ENCODE measurements around the gene LRP1B. TPM values are rescaled to one million over a fixed set of nuclear protein-coding genes. Genes with fewer than 3 reads are reported as not detected.

LRP1B gene
- polyA plus RNA-seq, 2 of the 4 experiments (the other 2 are of a cell fraction), result 0.03 TPM; not detected in 1

DNA sequence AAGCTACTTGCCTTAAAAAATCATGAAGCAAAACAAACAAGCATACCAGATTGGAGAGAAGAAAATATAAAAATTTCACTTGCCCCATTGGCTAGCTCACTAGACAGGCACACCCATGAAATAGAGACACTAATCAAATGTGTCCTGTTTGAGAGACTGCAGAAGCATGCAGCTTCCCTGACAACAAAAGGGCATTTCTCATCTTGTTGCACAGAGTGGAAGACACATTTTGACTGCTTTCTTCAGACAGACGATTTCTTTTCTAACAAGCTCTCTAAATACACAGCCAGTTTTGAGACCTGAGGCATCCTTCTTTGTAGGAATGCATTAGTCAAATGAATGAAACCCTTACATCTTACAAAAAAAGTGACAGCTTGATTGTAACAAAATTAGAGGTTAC, 1792.0 kb downstream of the LRP1B start:
- WGBS (ENCODE audit: missing lambda C conversion rate), result 9% methylated on average over 1 of the region's 1 CpG
- no peak for ATAC-seq

DNA sequence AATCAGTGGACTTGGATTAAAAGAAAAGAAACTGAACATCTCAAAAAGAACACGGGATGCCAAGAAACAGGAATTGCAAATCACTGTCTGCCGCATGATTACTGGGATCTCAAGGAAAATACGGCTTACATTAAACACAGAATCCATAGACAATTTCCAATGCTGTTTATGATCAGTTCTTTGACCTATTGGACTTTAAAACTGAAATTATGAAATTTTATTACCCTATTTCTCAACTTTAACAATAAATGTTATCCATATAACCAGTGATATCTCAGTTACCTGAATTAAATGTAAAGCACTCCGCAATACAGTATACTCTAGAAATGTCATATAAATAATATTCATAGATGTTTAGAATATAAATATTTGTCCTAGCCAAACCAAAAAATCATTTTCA, 1793.8 kb downstream of the LRP1B start:
- 64% methylated on average over 4 of the region's 4 CpGs for WGBS (ENCODE audit: missing lambda C conversion rate)
- TF ChIP-seq SMC3 (IDR thresholded peaks at IDR 0.05), result no peak
- no peak for TF ChIP-seq HDAC2 (IDR thresholded peaks at IDR 0.05)
- TF ChIP-seq POLR2AphosphoS2 (conservative IDR thresholded peaks at IDR 0.05; ENCODE audit: low read length), result no peak
- CTCF ChIA-PET, result no interaction called here
- Histone ChIP-seq H3K4me2 (no peak overlapping the region), H3K4me1 (no peaks in the 10 kb centered on the region), H3K4me3 (no peak overlapping the region), H3K27ac (no peak overlapping the region), H3K9me3 (no peaks in the 10 kb centered on the region)
- POLR2A ChIA-PET, result no interaction called here
- DNase-seq (ENCODE audit: low read depth in 1 of 2, low spot score in 1 of 2), result no peak
- FAIRE-seq, result no peak
- no peak for ATAC-seq

More for the DNA sequence above, 1792.0 kb downstream of the LRP1B start:
- CTCF ChIA-PET, result no interaction called here
- no peak for DNase-seq (ENCODE audit: low read depth in 1 of 2, low spot score in 1 of 2)
- no peak for FAIRE-seq
- H3K4me1 ChIP-seq, result no peaks in the 10 kb centered on the region
- POLR2A ChIA-PET, result no interaction called here
- H3K9me3 ChIP-seq, result no peaks in the 10 kb centered on the region
- H3K27ac ChIP-seq, result no peak overlapping the region
- no peak overlapping the region for H3K4me2 ChIP-seq
- TF ChIP-seq HOXB5 (CRISPR knock-in tag; IDR thresholded peaks at IDR 0.05) (no peak), TP53 (CRISPR knock-in tag; IDR thresholded peaks at IDR 0.05) (no peak), EHF (CRISPR knock-in tag; IDR thresholded peaks at IDR 0.05) (no peak), MYC (IDR thresholded peaks at IDR 0.05; ENCODE audit: borderline replicate concordance, low read length) (no peak), NFE2L2 (conservative IDR thresholded peaks at IDR 0.05; ENCODE audit: low read length) (no peak), KDM1A (IDR thresholded peaks at IDR 0.05; ENCODE audit: low read depth) (no peak), MAFK (IDR thresholded peaks at IDR 0.05; ENCODE audit: partially characterized antibody) (no peak), RCOR1 (IDR thresholded peaks at IDR 0.05; ENCODE audit: low read depth, low read length) (no peak), RAD21 (conservative IDR thresholded peaks at IDR 0.05 in 1 of 2, IDR thresholded peaks at IDR 0.05 in 1 of 2) (no peak), FOSB (CRISPR knock-in tag; IDR thresholded peaks at IDR 0.05) (no peak), CBX2 (IDR thresholded peaks at IDR 0.05; ENCODE audit: borderline replicate concordance, low read depth) (no peak)
- TF ChIP-seq, protein P1, sequence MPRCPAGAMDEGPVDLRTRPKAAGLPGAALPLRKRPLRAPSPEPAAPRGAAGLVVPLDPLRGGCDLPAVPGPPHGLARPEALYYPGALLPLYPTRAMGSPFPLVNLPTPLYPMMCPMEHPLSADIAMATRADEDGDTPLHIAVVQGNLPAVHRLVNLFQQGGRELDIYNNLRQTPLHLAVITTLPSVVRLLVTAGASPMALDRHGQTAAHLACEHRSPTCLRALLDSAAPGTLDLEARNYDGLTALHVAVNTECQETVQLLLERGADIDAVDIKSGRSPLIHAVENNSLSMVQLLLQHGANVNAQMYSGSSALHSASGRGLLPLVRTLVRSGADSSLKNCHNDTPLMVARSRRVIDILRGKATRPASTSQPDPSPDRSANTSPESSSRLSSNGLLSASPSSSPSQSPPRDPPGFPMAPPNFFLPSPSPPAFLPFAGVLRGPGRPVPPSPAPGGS (IDR thresholded peaks at IDR 0.05), result no peak
- H3K4me3 ChIP-seq, result no peak overlapping the region

DNA sequence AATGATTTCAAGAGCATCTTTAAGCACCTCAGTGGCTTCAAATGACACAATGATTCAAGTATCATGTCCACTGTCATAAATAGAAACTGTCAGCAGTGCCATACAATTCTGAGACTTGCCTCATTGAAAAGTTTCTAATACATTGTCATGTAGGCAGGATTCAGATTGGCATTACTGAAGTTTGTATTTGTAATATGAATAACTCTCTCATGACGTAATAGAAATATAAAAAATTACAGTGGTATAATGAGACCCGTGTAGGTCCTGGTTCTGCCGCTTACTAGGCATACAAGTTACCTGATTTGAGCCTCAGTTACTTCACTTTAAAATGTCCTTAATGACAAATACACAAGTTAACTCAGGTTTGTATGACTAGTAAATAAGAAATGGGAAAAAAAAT, 1814.5 kb downstream of the LRP1B start:
- no peak overlapping the region for H3K4me2 ChIP-seq
- POLR2A ChIA-PET, result no interaction called here
- no peak overlapping the region for H3K4me3 ChIP-seq
- no peak overlapping the region for H3K27ac ChIP-seq
- ATAC-seq (no peak), FAIRE-seq (no peak), DNase-seq (ENCODE audit: low read depth in 1 of 2, low spot score in 1 of 2) (no peak)
- H3K4me1 ChIP-seq, result no peaks in the 10 kb centered on the region
- 52% methylated on average over 3 of the region's 3 CpGs for WGBS (ENCODE audit: missing lambda C conversion rate)
- no peaks in the 10 kb centered on the region for H3K9me3 ChIP-seq
- CTCF ChIA-PET, result no interaction called here
- TF ChIP-seq HOXB5 (CRISPR knock-in tag; IDR thresholded peaks at IDR 0.05) (no peak), HEYL (CRISPR knock-in tag; IDR thresholded peaks at IDR 0.05) (no peak)

DNA sequence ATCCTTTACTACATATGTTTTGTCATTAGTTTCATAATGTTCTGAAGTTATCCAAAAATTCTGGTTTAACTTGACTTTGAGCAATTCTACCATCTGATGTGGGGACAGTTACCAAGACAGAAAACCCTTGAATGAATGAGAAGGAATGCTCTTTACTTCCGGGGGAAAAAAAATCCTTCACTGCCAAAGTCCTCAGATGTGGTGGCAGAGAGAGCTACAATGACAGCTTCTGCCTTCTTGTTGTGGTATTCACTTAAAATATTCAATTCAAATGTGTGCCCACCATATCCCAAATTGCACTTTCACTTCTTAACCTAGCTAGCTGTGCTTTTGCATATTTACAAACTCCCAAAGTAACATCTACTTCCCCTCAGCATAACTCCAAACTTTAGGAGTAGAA, 1818.9 kb downstream of the LRP1B start:
- Histone ChIP-seq H3K27ac (no peak overlapping the region), H3K9me3 (no peaks in the 10 kb centered on the region), H3K4me2 (no peak overlapping the region), H3K4me1 (no peaks in the 10 kb centered on the region), H3K4me3 (no peak overlapping the region)
- TF ChIP-seq HOXB13 (CRISPR knock-in tag; IDR thresholded peaks at IDR 0.05; ENCODE audit: low read depth), result no peak
- no peak for TF ChIP-seq JUNB (IDR thresholded peaks at IDR 0.05)
- TF ChIP-seq, protein P2, sequence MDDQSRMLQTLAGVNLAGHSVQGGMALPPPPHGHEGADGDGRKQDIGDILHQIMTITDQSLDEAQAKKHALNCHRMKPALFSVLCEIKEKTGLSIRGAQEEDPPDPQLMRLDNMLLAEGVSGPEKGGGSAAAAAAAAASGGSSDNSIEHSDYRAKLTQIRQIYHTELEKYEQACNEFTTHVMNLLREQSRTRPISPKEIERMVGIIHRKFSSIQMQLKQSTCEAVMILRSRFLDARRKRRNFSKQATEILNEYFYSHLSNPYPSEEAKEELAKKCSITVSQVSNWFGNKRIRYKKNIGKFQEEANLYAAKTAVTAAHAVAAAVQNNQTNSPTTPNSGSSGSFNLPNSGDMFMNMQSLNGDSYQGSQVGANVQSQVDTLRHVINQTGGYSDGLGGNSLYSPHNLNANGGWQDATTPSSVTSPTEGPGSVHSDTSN (IDR thresholded peaks at IDR 0.05), result no peak
- TF ChIP-seq, protein P3, sequence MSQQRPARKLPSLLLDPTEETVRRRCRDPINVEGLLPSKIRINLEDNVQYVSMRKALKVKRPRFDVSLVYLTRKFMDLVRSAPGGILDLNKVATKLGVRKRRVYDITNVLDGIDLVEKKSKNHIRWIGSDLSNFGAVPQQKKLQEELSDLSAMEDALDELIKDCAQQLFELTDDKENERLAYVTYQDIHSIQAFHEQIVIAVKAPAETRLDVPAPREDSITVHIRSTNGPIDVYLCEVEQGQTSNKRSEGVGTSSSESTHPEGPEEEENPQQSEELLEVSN (IDR thresholded peaks at IDR 0.05; ENCODE audit: borderline replicate concordance, low read depth), result no peak
- no peak for TF ChIP-seq KDM1A (IDR thresholded peaks at IDR 0.05; ENCODE audit: low read depth)
- TF ChIP-seq MAZ (IDR thresholded peaks at IDR 0.05; ENCODE audit: borderline replicate concordance, low read depth, low read length), result no peak
- no peak for TF ChIP-seq HDAC2 (IDR thresholded peaks at IDR 0.05)
- TF ChIP-seq RARB (CRISPR knock-in tag; IDR thresholded peaks at IDR 0.05), result no peak
- TF ChIP-seq FOSL2 (IDR thresholded peaks at IDR 0.05), result no peak
- no peak for TF ChIP-seq FOSL2 (CRISPR knock-in tag; IDR thresholded peaks at IDR 0.05)
- DNase-seq (ENCODE audit: low read depth in 1 of 2, low spot score in 1 of 2), result no peak
- no peak for FAIRE-seq
- CTCF ChIA-PET, result no interaction called here
- ATAC-seq, result no peak
- POLR2A ChIA-PET, result no interaction called here
- WGBS (ENCODE audit: missing lambda C conversion rate), result 80% methylated on average over 1 of the region's 1 CpG

Measured in A549 (cell line).